ENCODE data around the gene ELMO1.

DNA sequence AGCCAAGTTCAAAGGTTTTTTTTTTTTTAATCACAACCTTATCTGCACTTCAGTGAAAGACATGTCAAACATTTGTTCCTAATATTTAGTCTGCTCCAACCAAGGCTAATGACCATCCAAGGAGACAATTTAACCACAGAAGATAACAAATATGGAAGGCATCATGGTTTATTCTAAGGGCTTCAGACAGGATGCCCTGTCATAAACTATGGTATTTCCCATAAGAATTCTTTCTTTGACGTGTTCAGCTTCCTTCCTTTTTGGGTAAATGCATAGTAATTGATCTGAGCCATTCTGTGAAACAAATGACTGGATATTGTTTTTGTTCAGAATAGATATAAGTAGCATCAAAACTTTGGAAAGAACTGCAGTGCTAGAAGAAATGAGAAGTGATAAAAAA is 397.9 kb downstream of the ELMO1 start:
- TF ChIP-seq CTCF (IDR thresholded peaks at IDR 0.05 in 2 of 3, conservative IDR thresholded peaks at IDR 0.05 in 1 of 3; ENCODE audit: borderline replicate concordance in 1 of 3, insufficient read depth in 1 of 3, low read depth in 2 of 3, low read length in 2 of 3) (no peak), POLR2AphosphoS5 (IDR thresholded peaks at IDR 0.05; ENCODE audit: low read depth, low read length) (no peak), YY1 (IDR thresholded peaks at IDR 0.05; ENCODE audit: extremely low read depth, insufficient replicate concordance, low read depth, low read length) (no peak), EZH2phosphoT487 (IDR thresholded peaks at IDR 0.05; ENCODE audit: borderline replicate concordance) (no peak), EGR1 (IDR thresholded peaks at IDR 0.05; ENCODE audit: low read depth) (no peak), ZNF274 (IDR thresholded peaks at IDR 0.05; ENCODE audit: low read depth, low read length) (no peak), POLR2A (IDR thresholded peaks at IDR 0.05; ENCODE audit: borderline replicate concordance, extremely low read depth, insufficient read depth, insufficient read length) (no peak), JUND (IDR thresholded peaks at IDR 0.05) (no peak), TCF7L2 (IDR thresholded peaks at IDR 0.05; ENCODE audit: borderline replicate concordance, extremely low read depth, insufficient read depth, insufficient read length) (no peak), ZFX (IDR thresholded peaks at IDR 0.05) (no peak)
- TF ChIP-seq, protein P1, sequence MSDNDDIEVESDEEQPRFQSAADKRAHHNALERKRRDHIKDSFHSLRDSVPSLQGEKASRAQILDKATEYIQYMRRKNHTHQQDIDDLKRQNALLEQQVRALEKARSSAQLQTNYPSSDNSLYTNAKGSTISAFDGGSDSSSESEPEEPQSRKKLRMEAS (IDR thresholded peaks at IDR 0.05) = no peak
- TF ChIP-seq, protein P2, sequence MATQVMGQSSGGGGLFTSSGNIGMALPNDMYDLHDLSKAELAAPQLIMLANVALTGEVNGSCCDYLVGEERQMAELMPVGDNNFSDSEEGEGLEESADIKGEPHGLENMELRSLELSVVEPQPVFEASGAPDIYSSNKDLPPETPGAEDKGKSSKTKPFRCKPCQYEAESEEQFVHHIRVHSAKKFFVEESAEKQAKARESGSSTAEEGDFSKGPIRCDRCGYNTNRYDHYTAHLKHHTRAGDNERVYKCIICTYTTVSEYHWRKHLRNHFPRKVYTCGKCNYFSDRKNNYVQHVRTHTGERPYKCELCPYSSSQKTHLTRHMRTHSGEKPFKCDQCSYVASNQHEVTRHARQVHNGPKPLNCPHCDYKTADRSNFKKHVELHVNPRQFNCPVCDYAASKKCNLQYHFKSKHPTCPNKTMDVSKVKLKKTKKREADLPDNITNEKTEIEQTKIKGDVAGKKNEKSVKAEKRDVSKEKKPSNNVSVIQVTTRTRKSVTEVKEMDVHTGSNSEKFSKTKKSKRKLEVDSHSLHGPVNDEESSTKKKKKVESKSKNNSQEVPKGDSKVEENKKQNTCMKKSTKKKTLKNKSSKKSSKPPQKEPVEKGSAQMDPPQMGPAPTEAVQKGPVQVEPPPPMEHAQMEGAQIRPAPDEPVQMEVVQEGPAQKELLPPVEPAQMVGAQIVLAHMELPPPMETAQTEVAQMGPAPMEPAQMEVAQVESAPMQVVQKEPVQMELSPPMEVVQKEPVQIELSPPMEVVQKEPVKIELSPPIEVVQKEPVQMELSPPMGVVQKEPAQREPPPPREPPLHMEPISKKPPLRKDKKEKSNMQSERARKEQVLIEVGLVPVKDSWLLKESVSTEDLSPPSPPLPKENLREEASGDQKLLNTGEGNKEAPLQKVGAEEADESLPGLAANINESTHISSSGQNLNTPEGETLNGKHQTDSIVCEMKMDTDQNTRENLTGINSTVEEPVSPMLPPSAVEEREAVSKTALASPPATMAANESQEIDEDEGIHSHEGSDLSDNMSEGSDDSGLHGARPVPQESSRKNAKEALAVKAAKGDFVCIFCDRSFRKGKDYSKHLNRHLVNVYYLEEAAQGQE (IDR thresholded peaks at IDR 0.05; ENCODE audit: low read depth) = no peak
